ENCODE results near the gene PRSS48.
A peak's percentile ranks its signal among the peaks of the same experiment; 100 is the strongest.
"Not testable (repeated sequence)": the region's sequence is repeated elsewhere in the genome, so short reads cannot be mapped to it uniquely, and the experiment has no call there.

Gene PRSS48

DNA sequence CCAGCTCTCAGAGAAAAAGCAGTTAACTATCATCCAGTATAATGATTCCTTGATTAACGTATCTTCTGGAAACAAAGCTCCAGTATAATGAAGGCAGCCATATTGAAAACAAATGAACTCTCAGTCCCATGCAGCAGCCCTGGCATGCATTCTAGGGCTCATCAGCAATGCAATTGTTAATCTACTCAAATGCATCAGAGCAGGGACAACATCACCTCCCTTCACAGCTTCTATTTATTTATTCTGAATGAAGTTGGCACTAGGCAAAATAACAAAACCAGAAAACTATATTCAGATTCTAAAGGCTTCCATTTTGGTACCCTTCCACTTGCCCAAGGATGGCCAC, 37.0 kb downstream of the PRSS48 start:
- no peak for DNase-seq
- intact Hi-C loops (cut with DNase I) = no loop called here

- no peak for DNase-seq
- intact Hi-C loops (cut with DNase I) = no loop called here
Observed at GRCh38 chr4:151314479-151314878, 37.5 kb downstream of the PRSS48 start.

DNA sequence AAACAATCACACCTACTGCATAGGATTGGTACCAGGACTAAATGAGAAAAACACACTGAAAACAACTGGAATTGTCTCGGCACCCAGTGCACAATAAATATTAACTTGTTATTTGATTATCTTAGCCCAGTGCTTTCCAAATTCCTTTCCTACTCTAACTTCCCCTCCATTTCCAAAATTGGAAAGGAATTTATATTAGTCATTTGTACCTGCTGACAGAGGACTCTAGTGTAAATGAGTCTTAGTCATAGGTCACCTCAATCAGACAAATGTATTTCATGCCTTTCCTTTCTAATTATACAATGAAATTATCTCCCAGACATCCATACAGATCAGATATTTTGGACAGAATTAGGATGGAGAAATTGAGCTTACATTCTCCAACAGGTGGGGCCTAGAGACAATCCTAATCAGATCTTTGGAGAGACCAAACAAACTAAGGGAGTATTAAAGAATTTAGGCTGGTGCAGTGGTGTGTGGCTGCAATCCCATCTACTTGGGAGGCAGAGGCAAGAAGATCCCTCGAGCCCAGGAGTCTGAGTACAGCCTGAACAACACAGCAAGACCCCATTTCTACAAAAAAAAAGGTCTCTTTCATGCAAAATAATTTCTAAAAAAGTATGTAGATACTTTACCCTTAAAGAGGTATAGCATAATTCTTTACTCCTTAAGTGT, 38.4 kb downstream of the PRSS48 start:
- DNase-seq = no peak
- intact Hi-C loops (cut with DNase I) = no loop called here

- DNase-seq = no peak
- intact Hi-C loops (cut with DNase I) = no loop called here
Observed at GRCh38 chr4:151316645-151317044, 39.7 kb downstream of the PRSS48 start.

- intact Hi-C loops (cut with DNase I) = no loop called here
- no peak for DNase-seq
Observed at GRCh38 chr4:151318307-151319006, 41.5 kb downstream of the PRSS48 start.

GRCh38 chr4:151319490-151319889, 42.5 kb downstream of the PRSS48 start:
- intact Hi-C loops (cut with DNase I) = no loop called here
- DNase-seq = no peak

DNA sequence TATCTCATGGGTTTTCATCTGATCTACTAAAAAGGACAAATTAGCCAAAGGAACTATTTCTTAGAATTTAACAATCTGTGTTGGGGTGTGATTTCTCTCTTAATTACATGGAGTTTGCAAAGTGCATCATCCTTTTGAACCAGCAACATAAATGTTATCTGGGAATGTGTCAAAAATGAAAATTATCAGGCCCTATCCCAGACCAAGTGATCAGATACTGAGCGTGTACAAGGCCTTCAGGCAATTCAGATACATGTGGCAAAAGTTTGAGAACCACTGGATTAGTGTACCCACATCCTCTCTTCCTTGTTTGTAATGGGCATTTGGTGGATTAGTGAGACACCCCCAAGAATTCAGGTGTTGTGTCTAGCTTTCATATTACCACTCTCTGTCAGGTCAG, 44.6 kb downstream of the PRSS48 start:
- DNase-seq = no peak
- intact Hi-C loops (cut with DNase I) = loop anchor here (5.0 kb wide), 1 partner anchor 44 kb away; the partner anchor contains the start of gene PRSS48

- intact Hi-C loops (cut with DNase I) = loop anchor here (5.0 kb wide), 1 partner anchor 45 kb away; the partner anchor contains the start of gene PRSS48
- DNase-seq = not testable (repeated sequence)
Observed at GRCh38 chr4:151322161-151322560, 45.2 kb downstream of the PRSS48 start.

- intact Hi-C loops (cut with DNase I) = loop anchor here (5.0 kb wide), 1 partner anchor 45 kb away; the partner anchor contains the start of gene PRSS48
- DNase-seq = no peak
Observed at GRCh38 chr4:151322570-151322969, 45.6 kb downstream of the PRSS48 start.

- no peak for DNase-seq
- intact Hi-C loops (cut with DNase I) = loop anchor here (5.0 kb wide), 1 partner anchor 46 kb away; the partner anchor contains the start of gene PRSS48
Observed at GRCh38 chr4:151323667-151324066, 46.7 kb downstream of the PRSS48 start.

GRCh38 chr4:151324124-151324751, 47.3 kb downstream of the PRSS48 start:
- intact Hi-C loops (cut with DNase I) = loop anchor here (5.0 kb wide), 1 partner anchor 47 kb away; the partner anchor contains the start of gene PRSS48
- peak in 1 of 10 donors; percentile 22 for DNase-seq

DNA sequence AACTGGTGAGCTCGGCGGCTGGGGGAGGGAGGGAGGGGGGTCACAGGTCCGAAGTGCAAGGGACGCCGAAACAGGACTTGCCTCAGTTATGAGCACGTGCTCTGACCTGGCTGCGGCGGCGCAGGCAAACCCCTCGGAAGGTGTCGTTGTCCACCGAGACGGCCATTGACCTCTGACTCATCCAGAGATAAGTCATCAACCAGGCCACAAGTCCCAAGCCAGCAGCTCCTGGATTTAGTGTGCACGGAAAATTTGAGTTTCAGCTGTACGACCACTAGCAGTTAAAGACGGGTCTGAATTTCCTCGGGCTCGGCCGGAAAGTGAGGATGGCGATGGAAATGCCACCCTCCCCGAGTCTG, 47.8 kb downstream of the PRSS48 start:
- intact Hi-C loops (cut with DNase I) = loop anchor here (5.0 kb wide), 2 partner anchors 38 to 47 kb away; partner anchors contain the start of gene PRSS48
- peak in 8 of 10 donors; percentile 13 to 80 (median 38) for DNase-seq

- DNase-seq = peak; percentile 21 to 92 (median 42)
- intact Hi-C loops (cut with DNase I) = loop anchor here (5.0 kb wide), 1 partner anchor 37 kb away; no protein-coding TSS in a partner anchor
Observed at GRCh38 chr4:151325111-151325948, 48.4 kb downstream of the PRSS48 start, which contains the start of gene SH3D19. TSS of gene SH3D19 (minus strand) at chr4:151325605. CDS start at chr4:151325352, 253 bp downstream.

GRCh38 chr4:151325949-151326246, 48.9 kb downstream of the PRSS48 start:
- no peak for DNase-seq
- intact Hi-C loops (cut with DNase I) = loop anchor here (5.0 kb wide), 1 partner anchor 36 kb away; no protein-coding TSS in a partner anchor

DNA sequence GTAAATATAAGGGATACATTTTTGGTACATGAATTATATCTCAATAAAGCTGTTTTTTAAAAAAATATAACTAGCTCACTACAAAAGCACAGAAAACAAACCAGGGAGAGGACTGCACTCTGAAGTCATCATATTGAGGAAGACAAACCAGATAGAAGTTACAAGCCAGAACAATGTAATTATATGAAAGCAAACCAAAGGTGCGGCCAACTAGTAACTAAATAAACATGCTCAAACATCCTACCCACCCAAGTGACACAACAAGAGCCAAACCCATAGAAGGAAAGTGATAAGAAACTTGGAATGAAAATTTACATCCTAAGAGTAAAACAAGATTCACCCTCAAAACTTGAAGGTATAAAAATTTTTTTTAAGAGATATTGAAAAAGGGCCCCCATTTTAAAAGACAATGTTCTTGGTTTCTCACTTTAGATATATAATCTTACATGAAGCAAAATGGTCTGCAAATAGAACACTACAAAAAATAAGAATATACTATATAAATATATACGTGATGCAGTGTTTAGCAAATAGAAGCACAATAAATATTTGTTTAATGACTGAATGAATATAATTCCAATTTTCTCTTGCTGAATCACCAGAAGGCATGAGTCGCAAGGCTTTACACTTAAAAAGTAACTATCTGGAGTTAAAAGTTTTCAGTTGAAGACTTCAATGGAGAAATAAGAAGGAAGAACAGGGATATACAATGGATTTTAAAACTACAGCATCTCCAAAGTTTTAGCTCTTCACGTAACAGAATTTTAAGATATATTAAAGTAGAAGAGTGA, 52.5 kb downstream of the PRSS48 start:
- no peak for DNase-seq
- intact Hi-C loops (cut with DNase I) = loop anchor here (5.0 kb wide), 1 partner anchor 33 kb away; no protein-coding TSS in a partner anchor

- no peak for DNase-seq
- intact Hi-C loops (cut with DNase I) = no loop called here
Observed at GRCh38 chr4:151331276-151332042, 54.5 kb downstream of the PRSS48 start.

DNA sequence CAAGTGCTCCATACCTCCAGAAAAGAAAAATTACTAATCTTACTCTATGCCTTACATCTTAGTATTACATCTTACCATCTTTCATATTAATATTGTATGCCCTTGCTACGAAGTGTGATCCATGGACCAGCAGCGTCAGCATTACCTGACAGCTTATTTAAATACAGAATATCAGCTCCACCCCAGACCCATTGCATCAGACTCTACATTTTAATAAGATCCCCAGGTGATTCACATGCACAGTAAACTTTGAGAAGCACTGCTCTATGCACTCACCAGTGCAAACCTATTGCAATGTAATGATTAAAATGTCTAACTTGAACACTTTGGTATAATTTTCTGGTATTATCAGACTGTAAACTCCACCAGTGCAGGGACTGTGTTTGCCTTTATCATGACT, 62.5 kb downstream of the PRSS48 start:
- intact Hi-C loops (cut with DNase I) = no loop called here
- no peak for DNase-seq

GRCh38 chr4:151340751-151341385, 63.9 kb downstream of the PRSS48 start:
- no peak for DNase-seq
- intact Hi-C loops (cut with DNase I) = no loop called here
